B cell (primary cell): ENCODE results near the gene BORCS8. TPM values are rescaled to one million over a fixed set of nuclear protein-coding genes. Genes with fewer than 3 reads are reported as not detected.

Source experiments
- ATAC-seq: fragments of 200-7000 bp; cut with Tn5 transposase; one replicate; pipeline ENCODE4 v1.10.0; 2021; ENCODE audit warnings: low read depth, mild to moderate bottlenecking, moderate number of reproducible peaks, moderate library complexity
- CTCF ChIA-PET: fragments of 350-600 bp; sonication (Branson Sonifier 250); formaldehyde crosslinking; loops from one replicate; lab custom pipeline; 2021; ENCODE audit warnings: antibody characterized with exemption, inconsistent platforms; lab: Charles Lee
- POLR2A ChIA-PET: fragments of 350-600 bp; sonication (Branson Sonifier 250); formaldehyde crosslinking; loops from one replicate; lab custom pipeline; 2021; ENCODE audit warnings: antibody characterized with exemption; lab: Charles Lee
- DNase-seq: peaks from one replicate; pipeline ENCODE4 v3.0.0; 2013
- H2AFZ ChIP-seq: 2 replicates; pipeline ENCODE4 v1.6.1; 2012; ENCODE audit warnings: mild to moderate bottlenecking, low read depth, low read length; ENCODE audit not compliant: insufficient read depth, poor library complexity, severe bottlenecking
- H3K27ac ChIP-seq, 2 donors: 1 replicate in 1 of 2; 2 replicates in 1 of 2; pipeline ENCODE4 v1.5.1; 2012 to 2013; ENCODE audit warnings: low read length in 2 of 2, mild to moderate bottlenecking in 2 of 2, moderate library complexity in 1 of 2
- H3K27me3 ChIP-seq, 4 experiments: fragments of 200-600 bp in 1 of 4; sonication (generic) in 1 of 4; replicated peaks in 1 of 4; 1 replicate in 2 of 4; 2 replicates in 2 of 4; pipeline versions ENCODE4 v1.6.1 to v1.7.0; 2013 to 2016; ENCODE audit warnings: low read length in 3 of 4, mild to moderate bottlenecking in 2 of 4, mixed read lengths in 1 of 4, moderate library complexity in 1 of 4; ENCODE audit not compliant: insufficient read depth in 4 of 4, control insufficient read depth in 3 of 4; ENCODE audit errors: control extremely low read depth in 1 of 4
- H3K36me3 ChIP-seq, 2 experiments: replicated peaks in 1 of 2; 1 replicate in 1 of 2; 2 replicates in 1 of 2; pipeline versions ENCODE4 v1.6.1 to v1.7.1; 2013; ENCODE audit warnings: low read length in 1 of 2; ENCODE audit not compliant: insufficient read depth in 2 of 2, control insufficient read depth in 1 of 2; ENCODE audit errors: control extremely low read depth in 1 of 2, extremely low read depth in 1 of 2
- H3K4me1 ChIP-seq, 2 donors: fragments of 200-600 bp in 1 of 2; sonication (generic) in 1 of 2; 1 replicate in 1 of 2; 2 replicates in 1 of 2; pipeline versions ENCODE4 v1.5.1 to v1.6.1; 2013 to 2017; ENCODE audit warnings: low read length in 2 of 2; ENCODE audit not compliant: control insufficient read depth in 2 of 2, insufficient read depth in 2 of 2
- H3K4me2 ChIP-seq: replicated peaks from 2 replicates; pipeline ENCODE3; 2012; ENCODE audit warnings: mild to moderate bottlenecking, low read depth, low read length; ENCODE audit not compliant: poor library complexity, severe bottlenecking
- H3K4me3 ChIP-seq, 5 experiments: fragments of 200-600 bp in 1 of 5; sonication (generic) in 1 of 5; 1 replicate in 3 of 5; 2 replicates in 2 of 5; pipeline versions ENCODE4 v1.5.1 to v1.7.0; 2011 to 2016; ENCODE audit warnings: low read length in 4 of 5, mild to moderate bottlenecking in 4 of 5, low read depth in 2 of 5, control low read depth in 1 of 5, moderate library complexity in 1 of 5; ENCODE audit not compliant: insufficient read depth in 1 of 5; ENCODE audit errors: control extremely low read depth in 1 of 5, extremely low read depth in 1 of 5
- H3K79me2 ChIP-seq: fragments of 200-600 bp; sonication (generic); one replicate; pipeline ENCODE4 v1.6.0; 2016; ENCODE audit warnings: low read length; ENCODE audit not compliant: control insufficient read depth, insufficient read depth
- H3K9ac ChIP-seq: fragments of 200-600 bp; sonication (generic); 2 replicates; pipeline ENCODE4 v1.6.1; 2017; ENCODE audit warnings: mild to moderate bottlenecking, low read length, moderate library complexity
- H3K9me3 ChIP-seq, 3 donors: one replicate each; pipeline versions ENCODE4 v1.6.1 to v1.7.1; 2013; ENCODE audit warnings: low read length in 2 of 3; ENCODE audit not compliant: control insufficient read depth in 2 of 3, insufficient read depth in 1 of 3; ENCODE audit errors: control extremely low read depth in 1 of 3
- H4K20me1 ChIP-seq: 2 replicates; pipeline ENCODE4 v1.6.0; 2012; ENCODE audit warnings: mild to moderate bottlenecking, low read length; ENCODE audit not compliant: insufficient read depth, control insufficient read depth, poor library complexity, severe bottlenecking
- H3K27ac Mint-ChIP-seq: one replicate; pipeline ENCODE4 v1.8.0; 2021; ENCODE audit warnings: mixed read lengths
- H3K27me3 Mint-ChIP-seq: one replicate; pipeline ENCODE4 v1.8.0; 2021; ENCODE audit warnings: mixed read lengths
- H3K4me1 Mint-ChIP-seq: one replicate; pipeline ENCODE4 v1.8.0; 2021; ENCODE audit warnings: mixed read lengths
- H3K4me3 Mint-ChIP-seq: one replicate; pipeline ENCODE4 v1.8.0; 2021; ENCODE audit warnings: mixed read lengths
- H3K9me3 Mint-ChIP-seq: one replicate; pipeline ENCODE4 v1.8.0; 2022; ENCODE audit warnings: mixed read lengths; ENCODE audit not compliant: insufficient read depth
- EZH2 ChIP-seq: IDR thresholded peaks from 2 replicates; pipeline ENCODE4 v1.6.1; 2012; ENCODE audit warnings: borderline replicate concordance, low read depth, mild to moderate bottlenecking, moderate library complexity, low read length; ENCODE audit not compliant: insufficient read depth, poor library complexity, severe bottlenecking
- WGBS: methylation state at CpG from one replicate; pipeline ENCODE4 v1.1.5; 2013; ENCODE audit warnings: missing lambda C conversion rate; ENCODE audit not compliant: insufficient coverage; 5-methylcytosine and 5-hydroxymethylcytosine counted together
- intact Hi-C: fragments of 100-400 bp; cut with micrococcal nuclease; formaldehyde crosslinking; loops from one replicate; pipeline ENCODE4 v1.10.0; 2022
- polyA plus RNA-seq: library from polyadenylated mRNA; depleted of rRNA; stranded (reverse); fragments of >200 nt; gene quantifications from 2 replicates; pipeline ENCODE4 v1.2.3, GENCODE V29; 2012
- total RNA-seq, 2 donors: library from RNA; stranded (reverse); fragments of 120-200 nt in 1 of 2; gene quantifications; 1 replicate in 1 of 2; 2 replicates in 1 of 2; pipeline versions ENCODE4 v1.2.3 to v1.2.4, GENCODE V29; 2013 to 2022
- TF ChIP-seq, protein P1 (sequence below): fragments of 200-600 bp; IDR thresholded peaks from one replicate; pipeline ENCODE4 v1.8.0; 2022; ENCODE audit warnings: antibody characterized with exemption, mild to moderate bottlenecking

Gene BORCS8
- total and polyA plus RNA-seq, 2 donors (not counting 1 experiment from before 2014, with no cell fraction given): 37.6 to 63.1 TPM

DNA sequence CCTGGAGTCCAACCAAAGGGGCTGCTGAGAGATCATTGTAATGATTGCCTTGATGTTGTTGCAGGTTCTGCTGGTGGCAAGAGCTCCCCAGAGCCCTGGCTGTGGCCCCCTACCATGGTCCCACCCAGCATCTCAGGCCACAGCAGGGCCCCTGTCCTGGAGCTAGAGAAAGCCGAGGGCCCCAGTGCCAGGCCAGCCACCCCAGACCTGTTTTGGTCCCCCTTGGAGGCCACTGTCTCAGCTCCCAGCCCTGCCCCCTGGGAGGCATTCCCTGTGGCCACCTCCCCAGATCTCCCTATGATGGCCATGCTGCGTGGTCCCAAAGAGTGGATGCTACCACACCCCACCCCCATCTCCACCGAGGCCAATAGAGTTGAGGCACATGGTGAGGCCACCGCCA, 35.3 kb upstream of the BORCS8 start:
- peaks cover 25% of the 10 kb centered on the region for H3K27me3 Mint-ChIP-seq
- intact Hi-C loops: no loop called here
- H3K27me3 ChIP-seq: peaks cover 0 to 35% (median 9%) of the 10 kb centered on the region in 4 experiments
- no peak overlapping the region for H3K4me3 ChIP-seq
- peaks cover 10% of the 10 kb centered on the region in 2 donors for H3K4me1 ChIP-seq
- H2AFZ ChIP-seq: no peak overlapping the region
- no peak overlapping the region for H3K27ac Mint-ChIP-seq
- H3K27ac ChIP-seq: no peak overlapping the region
- H3K4me2 ChIP-seq: no peak overlapping the region
- ATAC-seq (no peak), DNase-seq (no peak)
- CTCF ChIA-PET: interaction anchor here (2.9 kb wide), 1 partner anchor 81 kb away, joined by 8 read pairs; no protein-coding TSS in a partner anchor
- no peaks in the 10 kb centered on the region for H3K79me2 ChIP-seq
- no peaks in the 10 kb centered on the region for H3K9me3 Mint-ChIP-seq
- peaks cover 0 to 6% (median 0%) of the 10 kb centered on the region in 3 donors for H3K9me3 ChIP-seq
- H3K4me1 Mint-ChIP-seq: peaks cover 6% of the 10 kb centered on the region
- 89% methylated on average over 3 of the region's 4 CpGs for WGBS
- no peaks in the 10 kb centered on the region for H3K36me3 ChIP-seq
- no peak overlapping the region for H3K4me3 Mint-ChIP-seq
- TF ChIP-seq EZH2: no peak
- TF ChIP-seq, protein P1, sequence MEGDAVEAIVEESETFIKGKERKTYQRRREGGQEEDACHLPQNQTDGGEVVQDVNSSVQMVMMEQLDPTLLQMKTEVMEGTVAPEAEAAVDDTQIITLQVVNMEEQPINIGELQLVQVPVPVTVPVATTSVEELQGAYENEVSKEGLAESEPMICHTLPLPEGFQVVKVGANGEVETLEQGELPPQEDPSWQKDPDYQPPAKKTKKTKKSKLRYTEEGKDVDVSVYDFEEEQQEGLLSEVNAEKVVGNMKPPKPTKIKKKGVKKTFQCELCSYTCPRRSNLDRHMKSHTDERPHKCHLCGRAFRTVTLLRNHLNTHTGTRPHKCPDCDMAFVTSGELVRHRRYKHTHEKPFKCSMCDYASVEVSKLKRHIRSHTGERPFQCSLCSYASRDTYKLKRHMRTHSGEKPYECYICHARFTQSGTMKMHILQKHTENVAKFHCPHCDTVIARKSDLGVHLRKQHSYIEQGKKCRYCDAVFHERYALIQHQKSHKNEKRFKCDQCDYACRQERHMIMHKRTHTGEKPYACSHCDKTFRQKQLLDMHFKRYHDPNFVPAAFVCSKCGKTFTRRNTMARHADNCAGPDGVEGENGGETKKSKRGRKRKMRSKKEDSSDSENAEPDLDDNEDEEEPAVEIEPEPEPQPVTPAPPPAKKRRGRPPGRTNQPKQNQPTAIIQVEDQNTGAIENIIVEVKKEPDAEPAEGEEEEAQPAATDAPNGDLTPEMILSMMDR: no peak
- POLR2A ChIA-PET: no interaction called here
- no peaks in the 10 kb centered on the region for H4K20me1 ChIP-seq
- no peak overlapping the region for H3K9ac ChIP-seq

DNA sequence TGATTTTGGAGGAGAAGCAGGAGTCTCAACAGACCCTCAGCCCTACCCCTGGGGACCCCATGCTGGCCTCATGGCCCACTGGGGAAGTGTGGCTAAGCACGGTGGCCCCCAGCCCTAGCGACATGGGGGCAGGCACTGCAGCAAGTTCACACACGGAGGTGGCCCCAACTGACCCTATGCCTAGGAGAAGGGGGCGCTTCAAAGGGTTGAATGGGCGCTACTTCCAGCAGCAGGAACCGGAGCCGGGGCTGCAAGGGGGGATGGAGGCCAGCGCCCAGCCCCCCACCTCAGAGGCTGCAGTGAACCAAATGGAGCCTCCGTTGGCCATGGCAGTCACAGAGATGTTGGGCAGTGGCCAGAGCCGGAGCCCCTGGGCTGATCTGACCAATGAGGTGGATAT, 34.7 kb upstream of the BORCS8 start:
- TF ChIP-seq, protein P1: no peak
- no peak for TF ChIP-seq EZH2
- no peak overlapping the region for H3K9ac ChIP-seq
- no peaks in the 10 kb centered on the region for H3K36me3 ChIP-seq
- H3K9me3 ChIP-seq: peaks cover 0 to 5% (median 0%) of the 10 kb centered on the region in 3 donors
- H2AFZ ChIP-seq: no peak overlapping the region
- Mint-ChIP-seq H3K4me1 (peaks cover 6% of the 10 kb centered on the region), H3K27me3 (peaks cover 22% of the 10 kb centered on the region), H3K9me3 (no peaks in the 10 kb centered on the region), H3K4me3 (no peak overlapping the region), H3K27ac (no peak overlapping the region)
- DNase-seq (no peak), ATAC-seq (no peak)
- no peak overlapping the region for H3K4me2 ChIP-seq
- H3K4me3 ChIP-seq: no peak overlapping the region
- CTCF ChIA-PET: interaction anchor here (1.7 to 2.9 kb wide), 2 partner anchors 78 to 81 kb away, joined by 8 read pairs; no protein-coding TSS in a partner anchor
- 71% methylated on average over 10 of the region's 10 CpGs for WGBS
- peaks cover 0 to 35% (median 9%) of the 10 kb centered on the region in 4 experiments for H3K27me3 ChIP-seq
- POLR2A ChIA-PET: no interaction called here
- no peaks in the 10 kb centered on the region for H3K79me2 ChIP-seq
- H3K27ac ChIP-seq: no peak overlapping the region
- peaks cover 10% of the 10 kb centered on the region in 2 donors for H3K4me1 ChIP-seq
- H4K20me1 ChIP-seq: no peaks in the 10 kb centered on the region
- intact Hi-C loops: no loop called here
